Panc1 (cell line): ENCODE data around the gene DGLUCY. TPM values are rescaled to one million over a fixed set of nuclear protein-coding genes. Genes with fewer than 3 reads are reported as not detected.

ENCODE experiments used
- ATAC-seq: fragments of 200-7000 bp; cut with Tn5 transposase; 2 replicates; pipeline ENCODE4 v1.9.1; 2020; ENCODE audit warnings: mild to moderate bottlenecking, moderate library complexity
- BruUV-seq: library from RNA; stranded (reverse); fragments of 400-500 nt; replicated peaks from 2 replicates; lab custom pipeline; 2021; lab: Mats Ljungman, UMichigan
- CTCF ChIA-PET: fragments of 300-600 bp; sonication (Branson Sonifier 250); formaldehyde crosslinking; loops from one replicate; lab custom pipeline; 2022; ENCODE audit warnings: antibody characterized with exemption; lab: Charles Lee
- POLR2A ChIA-PET: fragments of 300-600 bp; sonication (Branson Sonifier 250); formaldehyde crosslinking; loops from one replicate; lab custom pipeline; 2022; ENCODE audit warnings: antibody characterized with exemption; lab: Charles Lee
- DNase-seq: peaks from one replicate; pipeline ENCODE4 v3.0.0-alpha.2; 2010; ENCODE audit warnings: low read depth, low spot score
- H3K27ac ChIP-seq: 2 replicates; pipeline ENCODE4 v1.5.1; 2011; ENCODE audit warnings: mild to moderate bottlenecking, low read length, inconsistent platforms
- H3K27me3 ChIP-seq: fragments of 200-500 bp; sonication (Bioruptor generic); 2 replicates; pipeline ENCODE4 v1.6.0; 2014; ENCODE audit warnings: low read length, inconsistent platforms; ENCODE audit not compliant: control insufficient read depth, insufficient read depth
- H3K36me3 ChIP-seq: fragments of 200-500 bp; sonication (Bioruptor generic); 2 replicates; pipeline ENCODE4 v1.5.1; 2014; ENCODE audit warnings: inconsistent platforms, mild to moderate bottlenecking, low read length, moderate library complexity; ENCODE audit not compliant: control insufficient read depth, insufficient read depth
- H3K4me1 ChIP-seq: 2 replicates; pipeline ENCODE4 v1.5.1; 2011; ENCODE audit warnings: inconsistent platforms, mild to moderate bottlenecking, low read length, moderate library complexity; ENCODE audit not compliant: control insufficient read depth, insufficient read depth
- H3K4me3 ChIP-seq, 2 experiments: 2 replicates each; pipeline ENCODE4 v1.5.1; 2011 to 2012; ENCODE audit warnings: low read depth in 2 of 2, low read length in 2 of 2, mild to moderate bottlenecking in 2 of 2, inconsistent platforms in 1 of 2, moderate library complexity in 1 of 2
- H3K9me3 ChIP-seq: fragments of 200-500 bp; sonication (Bioruptor generic); 2 replicates; pipeline ENCODE4 v1.5.1; 2014; ENCODE audit warnings: low read depth, mild to moderate bottlenecking, inconsistent platforms, low read length, moderate library complexity; ENCODE audit not compliant: control insufficient read depth, insufficient read depth
- CTCF ChIP-seq: fragments of 450-650 bp; IDR thresholded peaks from 2 replicates; pipeline ENCODE4 v1.5.1; 2017; ENCODE audit warnings: mild to moderate bottlenecking
- POLR2AphosphoS5 ChIP-seq: IDR thresholded peaks from 2 replicates; pipeline ENCODE4 v1.6.1; 2012; ENCODE audit warnings: mild to moderate bottlenecking, low read depth, low read length, moderate library complexity
- REST ChIP-seq, 2 experiments: IDR thresholded peaks; 2 replicates each; pipeline ENCODE4 v1.6.1; 2011 to 2012; ENCODE audit warnings: low read depth in 2 of 2, control low read depth in 1 of 2, low read length in 1 of 2, mild to moderate bottlenecking in 1 of 2, moderate library complexity in 1 of 2; ENCODE audit not compliant: insufficient read depth in 1 of 2
- SIN3A ChIP-seq: IDR thresholded peaks from 2 replicates; pipeline ENCODE4 v1.6.1; 2012; ENCODE audit warnings: low read depth, mild to moderate bottlenecking, low read length, moderate library complexity, borderline replicate concordance; ENCODE audit not compliant: insufficient read depth
- TCF7L2 ChIP-seq: IDR thresholded peaks from 2 replicates; pipeline ENCODE4 v1.6.1; 2011; ENCODE audit warnings: mild to moderate bottlenecking, low read depth, low read length, inconsistent platforms
- in situ Hi-C: cut with HindIII; loops from 2 replicates; pipeline ENCODE4 v1.10.0; 2016; ENCODE audit warnings: low sequenced_read_pairs, low pct_unique_long_range_greater_than_20kb
- intact Hi-C: fragments of 100-400 bp; cut with micrococcal nuclease; formaldehyde crosslinking; loops from one replicate; pipeline ENCODE4 v1.10.0; 2022; ENCODE audit not compliant: unreplicated experiment
- total RNA-seq: library from RNA; stranded (reverse); gene quantifications from one replicate; pipeline ENCODE4 v1.2.1, GENCODE V29; 2021; ENCODE audit not compliant: unreplicated experiment

DGLUCY gene
- total RNA-seq, 1 experiment from 2014 or later = 21.3 TPM

DNA sequence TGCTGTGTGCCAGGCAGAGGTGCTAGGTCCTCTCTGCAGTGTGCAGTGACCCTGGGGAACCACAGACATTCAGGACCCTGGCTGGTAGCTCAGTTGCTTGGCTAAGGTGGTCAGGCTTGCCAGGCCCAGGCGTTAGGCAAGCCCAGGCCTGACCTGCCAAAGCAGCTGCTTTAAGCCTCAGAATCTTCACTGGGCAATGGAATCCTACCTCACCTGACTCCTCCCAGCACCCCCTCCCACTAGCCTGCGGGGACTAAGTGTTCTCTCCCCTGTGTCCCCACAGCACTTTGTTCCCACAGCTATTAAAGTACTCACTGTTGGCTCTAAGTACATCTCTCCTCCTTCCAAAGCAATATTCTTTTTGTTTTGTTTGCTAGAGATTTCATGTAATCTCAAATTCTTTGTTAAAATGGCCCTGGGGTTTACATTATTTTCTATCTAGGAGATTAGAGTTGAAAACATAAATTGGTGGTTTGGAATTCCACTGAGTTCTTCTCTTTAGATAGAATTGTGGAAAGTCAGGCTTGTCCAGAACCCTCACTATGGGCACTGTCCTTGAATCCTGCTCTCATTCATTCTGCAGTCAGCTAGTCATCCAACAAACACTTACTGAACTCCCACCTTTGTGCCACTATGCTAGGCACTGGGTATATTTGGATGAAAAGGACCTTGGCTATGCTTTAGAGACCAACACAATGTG lies 44.4 kb downstream of the DGLUCY start:
- H3K9me3 ChIP-seq = no peaks in the 10 kb centered on the region
- ChIA-PET CTCF (no interaction called here), POLR2A (interaction anchor here (0.7 kb wide), 1 partner anchor 70 kb away, joined by 4 read pairs; no protein-coding TSS in a partner anchor)
- H3K36me3 ChIP-seq = no peaks in the 10 kb centered on the region
- H3K4me1 ChIP-seq = no peaks in the 10 kb centered on the region; the same call in 1 of the 2 replicates
- no TSS peak for BruUV-seq
- no peak for DNase-seq
- no peaks in the 10 kb centered on the region for H3K27me3 ChIP-seq
- H3K4me3 ChIP-seq = no peak overlapping the region
- no peak for ATAC-seq
- intact Hi-C loops (no loop called here), in situ Hi-C loops (no loop called here)
- TF ChIP-seq CTCF = no peak
- TF ChIP-seq POLR2AphosphoS5 = no peak
- no peak for TF ChIP-seq TCF7L2
- TF ChIP-seq SIN3A = no peak
- no peak for TF ChIP-seq REST (IDR thresholded peaks at IDR 0.05; ENCODE audit: insufficient read depth in 1 of 2, low read depth in 2 of 2, low read length in 1 of 2)
- H3K27ac ChIP-seq = no peak overlapping the region

DNA sequence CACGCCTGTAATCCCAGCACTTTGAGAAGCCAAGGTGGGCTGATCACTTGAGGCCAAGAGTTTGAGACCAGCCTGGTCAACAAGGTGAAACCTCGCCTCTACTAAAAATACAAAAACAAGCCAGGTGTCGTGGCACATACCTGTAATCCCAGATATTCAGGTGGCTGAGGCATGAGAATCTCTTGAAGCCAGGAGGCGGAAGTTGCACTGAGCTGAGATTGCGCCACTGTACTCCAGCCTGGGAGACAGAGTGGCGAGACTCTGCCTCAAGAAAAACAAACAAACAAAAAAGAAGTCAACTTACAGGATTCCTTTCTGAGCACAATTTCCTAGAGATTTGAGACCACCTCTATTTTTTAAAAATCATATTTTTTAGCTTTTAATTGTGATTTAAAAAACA lies 45.3 kb downstream of the DGLUCY start:
- POLR2A ChIA-PET = no interaction called here
- CTCF ChIA-PET = no interaction called here

More for the DNA sequence above, 45.3 kb downstream of the DGLUCY start:
- TF ChIP-seq POLR2AphosphoS5 (no peak), CTCF (no peak), SIN3A (no peak), TCF7L2 (no peak), REST (IDR thresholded peaks at IDR 0.05; ENCODE audit: insufficient read depth in 1 of 2, low read depth in 2 of 2, low read length in 1 of 2) (no peak)
- Histone ChIP-seq H3K4me1 (no peaks in the 10 kb centered on the region; the same call in 1 of the 2 replicates), H3K27ac (no peak overlapping the region), H3K4me3 (no peak overlapping the region), H3K36me3 (no peaks in the 10 kb centered on the region), H3K9me3 (no peaks in the 10 kb centered on the region), H3K27me3 (no peaks in the 10 kb centered on the region)
- DNase-seq (no peak), ATAC-seq (no peak)
- no TSS peak for BruUV-seq
- in situ Hi-C loops = no loop called here
- intact Hi-C loops = no loop called here
